AG04450 (cell line): ENCODE measurements around the gene ITIH4. TPM values are rescaled to one million over a fixed set of nuclear protein-coding genes. Genes with fewer than 3 reads are reported as not detected.

ENCODE experiments used
- CTCF ChIA-PET: fragments of 300-600, 350-600 bp; formaldehyde crosslinking; extraction: SDS; loops from one replicate; lab custom pipeline; 2022; ENCODE audit warnings: antibody characterized with exemption, inconsistent platforms; lab: Charles Lee
- POLR2A ChIA-PET: fragments of 350-600 bp; formaldehyde crosslinking; extraction: SDS; loops from one replicate; lab custom pipeline; 2021; ENCODE audit warnings: antibody characterized with exemption, inconsistent platforms; lab: Yijun Ruan, JAX
- DNase-seq: peaks from one replicate; pipeline ENCODE4 v3.0.0-alpha.2; 2011; ENCODE audit warnings: low read depth, low spot score
- H3K27ac ChIP-seq: one replicate; pipeline ENCODE4 v1.5.1; 2012; ENCODE audit warnings: low read depth, low read length, control low read depth
- H3K27me3 ChIP-seq: one replicate; pipeline ENCODE4 v1.6.0; 2012; ENCODE audit warnings: low read length; ENCODE audit not compliant: control insufficient read depth, insufficient read depth
- H3K4me3 ChIP-seq: 2 replicates; pipeline ENCODE4 v1.5.1; 2011; ENCODE audit warnings: mild to moderate bottlenecking, low read depth, low read length, control low read depth
- H3K9me3 ChIP-seq: 2 replicates; pipeline ENCODE4 v1.5.1; 2012; ENCODE audit warnings: low read length; ENCODE audit not compliant: control insufficient read depth, insufficient read depth
- polyA plus RNA-seq: library from polyadenylated mRNA; depleted of rRNA; stranded (reverse); fragments of >200 nt; gene quantifications from 2 replicates; pipeline ENCODE4 v1.2.3, GENCODE V29; 2011
- TF ChIP-seq, protein P1 (sequence below): IDR thresholded peaks from 2 replicates; pipeline ENCODE4 v1.5.1; 2011; ENCODE audit warnings: low read depth, low read length, control low read depth, inconsistent platforms

Gene ITIH4
- polyA plus RNA-seq, 1 experiment: 0.64 TPM

DNA sequence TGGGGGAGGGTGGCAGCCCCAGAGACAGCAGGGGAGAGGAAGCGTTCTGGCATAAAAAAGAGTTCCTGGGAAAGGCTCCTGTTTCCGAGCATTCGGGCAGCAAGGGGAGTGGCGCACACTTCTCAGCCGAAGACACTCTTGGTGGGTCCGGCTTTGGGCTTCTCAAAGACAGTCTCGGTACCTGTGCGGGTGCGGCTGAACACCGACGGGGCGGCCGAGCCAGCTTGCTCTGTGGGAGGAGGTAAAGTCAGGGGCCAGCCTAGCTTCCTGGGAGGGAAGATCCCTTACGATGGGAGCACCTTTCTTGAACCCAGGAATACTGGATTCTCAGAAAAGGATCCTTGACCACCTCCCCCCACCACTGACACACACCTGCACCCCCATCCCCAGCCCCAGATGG is 2.7 kb upstream of the ITIH4 start:
- H3K27me3 ChIP-seq: no peaks in the 10 kb centered on the region
- TF ChIP-seq, protein P1, sequence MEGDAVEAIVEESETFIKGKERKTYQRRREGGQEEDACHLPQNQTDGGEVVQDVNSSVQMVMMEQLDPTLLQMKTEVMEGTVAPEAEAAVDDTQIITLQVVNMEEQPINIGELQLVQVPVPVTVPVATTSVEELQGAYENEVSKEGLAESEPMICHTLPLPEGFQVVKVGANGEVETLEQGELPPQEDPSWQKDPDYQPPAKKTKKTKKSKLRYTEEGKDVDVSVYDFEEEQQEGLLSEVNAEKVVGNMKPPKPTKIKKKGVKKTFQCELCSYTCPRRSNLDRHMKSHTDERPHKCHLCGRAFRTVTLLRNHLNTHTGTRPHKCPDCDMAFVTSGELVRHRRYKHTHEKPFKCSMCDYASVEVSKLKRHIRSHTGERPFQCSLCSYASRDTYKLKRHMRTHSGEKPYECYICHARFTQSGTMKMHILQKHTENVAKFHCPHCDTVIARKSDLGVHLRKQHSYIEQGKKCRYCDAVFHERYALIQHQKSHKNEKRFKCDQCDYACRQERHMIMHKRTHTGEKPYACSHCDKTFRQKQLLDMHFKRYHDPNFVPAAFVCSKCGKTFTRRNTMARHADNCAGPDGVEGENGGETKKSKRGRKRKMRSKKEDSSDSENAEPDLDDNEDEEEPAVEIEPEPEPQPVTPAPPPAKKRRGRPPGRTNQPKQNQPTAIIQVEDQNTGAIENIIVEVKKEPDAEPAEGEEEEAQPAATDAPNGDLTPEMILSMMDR: no peak
- no peaks in the 10 kb centered on the region for H3K9me3 ChIP-seq
- POLR2A ChIA-PET: no interaction called here
- H3K4me3 ChIP-seq: no peak overlapping the region
- no peak overlapping the region for H3K27ac ChIP-seq
- no peak for DNase-seq
- CTCF ChIA-PET: interaction anchor here (0.5 to 1.1 kb wide), 2 partner anchors 102 to 153 kb away, joined by 4 read pairs; no protein-coding TSS in a partner anchor

DNA sequence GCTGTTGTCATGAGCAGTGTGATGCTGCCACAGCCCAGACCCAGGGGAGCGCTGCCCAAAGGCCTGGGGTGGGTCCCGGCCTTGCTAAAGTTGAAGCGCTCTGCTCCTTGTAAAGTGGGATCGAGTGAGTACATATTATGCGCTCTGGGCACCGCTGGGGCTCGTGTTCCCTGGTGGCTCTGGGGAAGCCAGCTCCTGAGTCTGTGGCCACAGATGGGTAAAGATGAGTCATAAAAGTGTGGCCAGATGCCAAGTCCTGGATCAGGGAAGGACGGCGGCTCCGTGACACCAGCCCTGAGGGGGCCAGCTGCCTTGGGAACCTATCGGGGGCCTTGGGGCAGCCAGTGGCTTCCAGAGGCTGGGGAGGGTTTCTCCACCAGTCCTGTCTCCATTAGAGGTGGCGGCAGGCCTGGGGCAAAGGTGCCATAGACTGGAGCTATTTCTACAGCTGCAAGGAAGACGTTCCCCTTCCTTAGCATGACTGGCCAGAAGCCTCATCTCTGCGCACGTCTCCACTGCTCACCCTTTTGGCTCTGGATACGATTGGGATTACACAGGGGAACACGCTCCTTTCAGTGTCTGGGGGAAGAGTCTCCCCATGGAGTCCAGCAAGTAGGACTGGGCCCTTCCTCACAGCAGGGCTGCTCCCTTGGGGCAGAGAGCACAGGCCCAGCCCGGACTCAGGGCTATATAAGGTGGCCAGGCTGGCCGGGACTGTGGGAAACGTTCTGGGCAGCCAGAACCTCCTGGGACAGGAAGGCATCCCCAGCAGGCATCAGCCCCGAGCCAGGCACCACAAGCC is 1.2 kb upstream of the ITIH4 start:
- Histone ChIP-seq H3K9me3 (no peaks in the 10 kb centered on the region), H3K27me3 (no peaks in the 10 kb centered on the region), H3K27ac (no peak overlapping the region), H3K4me3 (no peak overlapping the region)
- ChIA-PET POLR2A (no interaction called here), CTCF (no interaction called here)
- TF ChIP-seq, protein P1: no peak
- DNase-seq: no peak

DNA sequence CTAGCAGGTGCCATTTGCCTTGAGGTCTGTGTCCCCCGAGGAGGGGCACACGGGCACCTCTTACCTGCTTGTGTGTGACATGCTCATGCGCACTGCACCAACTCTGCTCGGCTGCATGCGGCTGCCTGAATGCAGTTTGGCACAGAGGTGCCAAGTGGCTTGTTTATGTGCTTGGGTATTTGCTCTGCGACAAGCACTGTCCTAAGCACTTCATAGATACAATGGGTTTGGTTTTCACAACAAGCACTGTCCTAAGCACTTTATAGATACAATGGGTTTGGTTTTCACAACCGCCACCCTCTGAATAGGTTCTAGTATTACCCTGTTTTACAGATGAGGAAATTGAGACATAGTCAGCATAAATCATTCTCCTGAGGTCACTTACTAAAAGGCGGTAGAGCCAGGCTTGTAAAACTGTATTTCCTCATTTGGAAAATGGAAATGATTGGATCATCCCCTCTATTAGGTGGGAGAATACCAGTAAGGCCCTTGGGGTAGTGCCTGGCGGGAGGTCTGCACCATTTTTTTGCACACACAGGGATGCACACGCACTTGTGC is 487 bp downstream of the ITIH4 start:
- no peak for DNase-seq
- POLR2A ChIA-PET: no interaction called here

DNA sequence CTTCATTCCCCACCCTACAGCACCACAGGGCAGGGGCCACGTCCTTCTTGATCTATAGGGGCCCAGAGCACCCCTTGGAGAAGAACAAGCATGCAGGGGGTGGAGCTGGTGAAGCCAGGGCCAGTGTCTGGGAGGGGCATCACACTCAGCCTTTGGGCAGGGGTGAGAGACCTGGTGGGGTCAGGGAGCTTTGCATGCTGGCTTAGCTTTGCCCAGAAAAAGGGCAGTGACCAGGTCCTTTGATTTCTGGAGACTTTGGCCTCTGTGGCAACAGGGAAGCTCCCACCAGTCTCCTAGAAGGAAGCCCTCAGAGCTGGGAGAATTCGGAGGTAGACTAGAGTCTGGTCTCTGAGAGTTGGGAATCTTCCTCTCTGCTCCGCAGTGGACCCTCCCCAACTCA is 990 bp downstream of the ITIH4 start:
- ChIA-PET POLR2A (no interaction called here), CTCF (no interaction called here)
- no peaks in the 10 kb centered on the region for H3K9me3 ChIP-seq
- H3K27me3 ChIP-seq: peaks cover 2% of the 10 kb centered on the region
- no peak overlapping the region for H3K27ac ChIP-seq
- no peak overlapping the region for H3K4me3 ChIP-seq
- TF ChIP-seq, protein P1: no peak
- no peak for DNase-seq

More for the DNA sequence above, 487 bp downstream of the ITIH4 start:
- CTCF ChIA-PET: no interaction called here
- Histone ChIP-seq H3K9me3 (no peaks in the 10 kb centered on the region), H3K4me3 (no peak overlapping the region), H3K27ac (no peak overlapping the region), H3K27me3 (peaks cover 2% of the 10 kb centered on the region)
- TF ChIP-seq, protein P1: no peak

DNA sequence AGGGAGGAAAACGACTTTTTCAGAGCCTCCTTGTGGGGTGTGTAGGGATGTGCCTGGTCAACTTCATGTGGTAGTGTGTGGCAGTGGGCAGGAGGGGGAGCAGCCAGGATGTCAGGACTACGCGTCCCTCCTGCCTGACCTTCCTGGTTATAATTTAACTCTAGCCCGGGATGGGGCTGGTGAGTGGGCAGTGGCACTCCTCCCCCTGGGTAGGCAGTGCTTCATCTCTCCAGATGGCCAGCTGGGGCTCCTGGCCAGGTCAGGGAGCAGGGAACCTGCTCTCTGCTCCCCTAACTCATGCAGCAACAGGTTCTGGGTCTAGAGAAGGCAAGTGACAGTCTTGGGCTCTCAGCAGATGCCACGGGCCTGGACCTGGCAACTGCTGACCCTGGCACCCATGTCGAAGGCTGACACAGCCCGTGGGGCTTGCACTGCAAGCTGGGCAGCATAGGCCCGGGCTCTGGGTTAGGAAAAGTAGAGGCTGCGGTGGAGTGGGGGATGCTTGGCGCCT is 2.6 kb downstream of the ITIH4 start:
- Histone ChIP-seq H3K4me3 (no peak overlapping the region), H3K27me3 (peaks cover 2% of the 10 kb centered on the region), H3K27ac (no peak overlapping the region), H3K9me3 (no peaks in the 10 kb centered on the region)
- ChIA-PET CTCF (no interaction called here), POLR2A (no interaction called here)
- no peak for DNase-seq
- TF ChIP-seq, protein P1: no peak
